SJSA1 (cell line): Measurements from ENCODE around the gene ZMYM3. TPM values are rescaled to one million over a fixed set of nuclear protein-coding genes. Genes with fewer than 3 reads are reported as not detected.
A peak's percentile ranks its signal among the peaks of the same experiment; 100 is the strongest.
"Not testable (repeated sequence)": the region's sequence is repeated elsewhere in the genome, so short reads cannot be mapped to it uniquely, and the experiment has no call there.

ENCODE experiments used
- DNase-seq, 2 experiments: peaks; one replicate each; pipeline ENCODE4 v3.0.0-alpha.2; 2015 to 2020; ENCODE audit warnings: low spot score in 2 of 2, low read depth in 1 of 2
- H3K27ac ChIP-seq: fragments of 250-450 bp; sonication (Bioruptor Pico); 2 replicates; pipeline ENCODE4 v1.5.1; 2020; ENCODE audit warnings: mild to moderate bottlenecking, moderate library complexity
- H3K27me3 ChIP-seq: fragments of 250-450 bp; sonication (Bioruptor Pico); replicated peaks from 2 replicates; pipeline ENCODE4 v1.5.1; 2020; ENCODE audit warnings: mild to moderate bottlenecking, moderate library complexity
- H3K36me3 ChIP-seq: fragments of 250-450 bp; sonication (Bioruptor Pico); 2 replicates; pipeline ENCODE4 v1.5.1; 2020; ENCODE audit warnings: mild to moderate bottlenecking
- H3K4me1 ChIP-seq: fragments of 250-450 bp; sonication (Bioruptor Pico); replicated peaks from 2 replicates; pipeline ENCODE4 v1.6.1; 2021; ENCODE audit warnings: mild to moderate bottlenecking
- H3K4me3 ChIP-seq: fragments of 250-450 bp; sonication (Bioruptor Pico); 2 replicates; pipeline ENCODE4 v1.5.1; 2020; ENCODE audit warnings: mild to moderate bottlenecking
- H3K9me3 ChIP-seq: fragments of 250-450 bp; sonication (Bioruptor Pico); replicated peaks from 2 replicates; pipeline ENCODE4 v1.5.1; 2020; ENCODE audit warnings: mild to moderate bottlenecking
- total RNA-seq: library from RNA; depleted of rRNA; stranded (reverse); fragments of >200 nt; shearing (Covaris generic); gene quantifications from 2 replicates; pipeline ENCODE4 v1.2.3, GENCODE V29; 2014; rRNA removed

The ZMYM3 gene
- 12.2 and 14.6 TPM in 2 replicates for total RNA-seq

- H3K36me3 ChIP-seq: no peaks in the 10 kb centered on the region
- no peaks in the 10 kb centered on the region for H3K27me3 ChIP-seq
- no peaks in the 10 kb centered on the region for H3K9me3 ChIP-seq
- peak; percentile 80 to 84 for DNase-seq
- peaks cover 24% of the 10 kb centered on the region for H3K4me1 ChIP-seq
- no peak within 1 kb of the TSS for H3K27ac ChIP-seq
- H3K4me3 ChIP-seq: peak within 1 kb of the TSS; percentile 74
Measured at GRCh38 chrX:71254092-71254963, at the start of gene ZMYM3. ZMYM3 (minus strand) TSS chrX:71254140; CDS start chrX:71253255, 885 bp downstream.

- H3K9me3 ChIP-seq: no peaks in the 10 kb centered on the region
- H3K36me3 ChIP-seq: peaks cover 35% of the 10 kb centered on the region
- H3K27me3 ChIP-seq: no peaks in the 10 kb centered on the region
- no peak for DNase-seq
- no peak overlapping the region for H3K4me3 ChIP-seq
- H3K27ac ChIP-seq: no peak overlapping the region
- H3K4me1 ChIP-seq: no peaks in the 10 kb centered on the region
Measured at GRCh38 chrX:71302461-71303213, 48.7 kb upstream of the ZMYM3 start.

- Histone ChIP-seq H3K4me1 (no peaks in the 10 kb centered on the region), H3K9me3 (no peaks in the 10 kb centered on the region), H3K4me3 (no peak within 1 kb of the TSS), H3K36me3 (peaks cover 48% of the 10 kb centered on the region), H3K27ac (no peak within 1 kb of the TSS), H3K27me3 (no peaks in the 10 kb centered on the region)
- no peak for DNase-seq
Measured at GRCh38 chrX:71301195-71301924, 47.4 kb upstream of the ZMYM3 start, which contains the start of gene ITGB1BP2. ITGB1BP2 (plus strand) TSS chrX:71301750; CDS start chrX:71301807, 57 bp downstream.

- peaks cover 55% of the 10 kb centered on the region for H3K36me3 ChIP-seq
- not testable (repeated sequence) for H3K4me3 ChIP-seq, H3K4me1 ChIP-seq, H3K9me3 ChIP-seq, DNase-seq, H3K27me3 ChIP-seq, H3K27ac ChIP-seq
Measured at GRCh38 chrX:71300495-71300894, 46.6 kb upstream of the ZMYM3 start.

GRCh38 chrX:71300064-71300463, 46.1 kb upstream of the ZMYM3 start:
- peaks cover 59% of the 10 kb centered on the region for H3K36me3 ChIP-seq
- H3K4me1 ChIP-seq, H3K9me3 ChIP-seq, H3K27ac ChIP-seq, H3K4me3 ChIP-seq, DNase-seq, H3K27me3 ChIP-seq: not testable (repeated sequence)

GRCh38 chrX:71298119-71298518, 44.2 kb upstream of the ZMYM3 start:
- peaks cover 73% of the 10 kb centered on the region for H3K36me3 ChIP-seq
- H3K4me1 ChIP-seq: 0 out of 2 replicates have a peak, but pooled peaks cover 2% of the 10 kb centered on the region
- no peak for DNase-seq

GRCh38 chrX:71296806-71297205, 42.9 kb upstream of the ZMYM3 start:
- H3K27ac ChIP-seq: no peak overlapping the region
- no peaks in the 10 kb centered on the region for H3K9me3 ChIP-seq
- DNase-seq: no peak
- H3K4me3 ChIP-seq: no peak overlapping the region
- H3K36me3 ChIP-seq: peaks cover 84% of the 10 kb centered on the region
- no peaks in the 10 kb centered on the region for H3K27me3 ChIP-seq
- H3K4me1 ChIP-seq: 0 out of 2 replicates have a peak, but pooled peaks cover 13% of the 10 kb centered on the region

More at GRCh38 chrX:71298119-71298518, 44.2 kb upstream of the ZMYM3 start:
- Histone ChIP-seq H3K27me3 (no peaks in the 10 kb centered on the region), H3K4me3 (no peak overlapping the region), H3K9me3 (no peaks in the 10 kb centered on the region), H3K27ac (no peak overlapping the region)

GRCh38 chrX:71292669-71293365, 38.9 kb upstream of the ZMYM3 start:
- Histone ChIP-seq H3K27me3 (no peaks in the 10 kb centered on the region), H3K4me1 (0 out of 2 replicates have a peak, but pooled peaks cover 13% of the 10 kb centered on the region), H3K4me3 (no peak overlapping the region), H3K27ac (no peak overlapping the region), H3K9me3 (no peaks in the 10 kb centered on the region), H3K36me3 (peaks cover 87% of the 10 kb centered on the region)
- peak in 1 of 2 experiments; percentile 16 for DNase-seq

GRCh38 chrX:71291381-71291780, 37.4 kb upstream of the ZMYM3 start:
- Histone ChIP-seq H3K36me3 (peaks cover 83% of the 10 kb centered on the region), H3K4me1 (0 out of 2 replicates have a peak, but pooled peaks cover 13% of the 10 kb centered on the region), H3K4me3 (no peak overlapping the region), H3K9me3 (no peaks in the 10 kb centered on the region), H3K27ac (no peak overlapping the region), H3K27me3 (no peaks in the 10 kb centered on the region)
- DNase-seq: no peak

- Histone ChIP-seq H3K4me1 (peaks cover 10% of the 10 kb centered on the region), H3K36me3 (peaks cover 57% of the 10 kb centered on the region), H3K27ac (no peak overlapping the region), H3K4me3 (no peak overlapping the region; the same call in 1 of the 2 replicates), H3K9me3 (no peaks in the 10 kb centered on the region), H3K27me3 (no peaks in the 10 kb centered on the region)
- DNase-seq: no peak
Measured at GRCh38 chrX:71285929-71286328, 32.0 kb upstream of the ZMYM3 start.

- H3K4me1 ChIP-seq: peaks cover 10% of the 10 kb centered on the region
- H3K27ac ChIP-seq: peak within 1 kb of the TSS; percentile 95
- peak; percentile 91 to 94 for DNase-seq
Measured at GRCh38 chrX:71283403-71284143, 29.6 kb upstream of the ZMYM3 start, which contains the start of gene NONO. NONO (plus strand) TSS chrX:71283635; CDS start chrX:71290638, 7,003 bp downstream.

More at GRCh38 chrX:71283403-71284143, 29.6 kb upstream of the ZMYM3 start, which contains the start of gene NONO:
- H3K9me3 ChIP-seq: no peaks in the 10 kb centered on the region
- H3K27me3 ChIP-seq: no peaks in the 10 kb centered on the region
- H3K4me3 ChIP-seq: peak within 1 kb of the TSS; percentile 69
- peaks cover 38% of the 10 kb centered on the region for H3K36me3 ChIP-seq
